Activated naive CD4-positive, alpha-beta T cell treated with anti-CD3 and anti-CD28 coated beads, Interleukin-2, amount 10 ng/mL, durations not matched to agents 7 days and 5 days (primary cell): Measurements from ENCODE around the gene YEATS2.
"Not testable (repeated sequence)": the region's sequence is repeated elsewhere in the genome, so short reads cannot be mapped to it uniquely, and the experiment has no call there.

Source experiments
- CTCF ChIA-PET: fragments of 350-600 bp; sonication (Branson Sonifier 250); formaldehyde crosslinking; loops from one replicate; lab custom pipeline; 2021; ENCODE audit warnings: antibody characterized with exemption; lab: Charles Lee
- DNase-seq: peaks from one replicate; pipeline ENCODE4 v3.0.0-alpha.2; 2020
- H3K27ac Mint-ChIP-seq: one replicate; pipeline ENCODE4 v1.8.0; 2021; ENCODE audit warnings: mild to moderate bottlenecking, moderate library complexity, mixed read lengths
- H3K27me3 Mint-ChIP-seq: one replicate; pipeline ENCODE4 v1.8.0; 2021; ENCODE audit warnings: mild to moderate bottlenecking, mixed read lengths
- H3K36me3 Mint-ChIP-seq: one replicate; pipeline ENCODE4 v1.8.0; 2021; ENCODE audit warnings: mixed read lengths
- H3K4me1 Mint-ChIP-seq: one replicate; pipeline ENCODE4 v1.8.0; 2021; ENCODE audit warnings: mixed read lengths
- H3K4me3 Mint-ChIP-seq: one replicate; pipeline ENCODE4 v1.8.0; 2021; ENCODE audit warnings: mild to moderate bottlenecking, moderate library complexity, mixed read lengths
- H3K9me3 Mint-ChIP-seq: one replicate; pipeline ENCODE4 v1.8.0; 2021; ENCODE audit warnings: mixed read lengths

Gene YEATS2

GRCh38 chr3:183734750-183735494 lies 37.3 kb downstream of the YEATS2 start:
- Mint-ChIP-seq H3K27me3 (no peaks in the 10 kb centered on the region), H3K9me3 (no peaks in the 10 kb centered on the region), H3K27ac (no peak overlapping the region), H3K36me3 (peaks cover 54% of the 10 kb centered on the region), H3K4me1 (no peaks in the 10 kb centered on the region), H3K4me3 (no peak overlapping the region)
- CTCF ChIA-PET: no interaction called here
- no peak for DNase-seq

- Mint-ChIP-seq H3K4me3 (no peak overlapping the region), H3K27ac (peak overlapping the region; percentile 15), H3K9me3 (no peaks in the 10 kb centered on the region), H3K36me3 (peaks cover 49% of the 10 kb centered on the region), H3K4me1 (no peaks in the 10 kb centered on the region), H3K27me3 (no peaks in the 10 kb centered on the region)
- CTCF ChIA-PET: no interaction called here
- DNase-seq: no peak
Observed at GRCh38 chr3:183737116-183737515, 39.5 kb downstream of the YEATS2 start.

GRCh38 chr3:183740154-183740553 lies 42.6 kb downstream of the YEATS2 start:
- H3K4me3 Mint-ChIP-seq, H3K9me3 Mint-ChIP-seq, H3K27me3 Mint-ChIP-seq, H3K4me1 Mint-ChIP-seq, CTCF ChIA-PET, H3K27ac Mint-ChIP-seq, DNase-seq: not testable (repeated sequence)
- peaks cover 42% of the 10 kb centered on the region for H3K36me3 Mint-ChIP-seq

GRCh38 chr3:183743231-183743630 lies 45.6 kb downstream of the YEATS2 start:
- Mint-ChIP-seq H3K27me3 (no peaks in the 10 kb centered on the region), H3K4me1 (no peaks in the 10 kb centered on the region), H3K36me3 (peaks cover 38% of the 10 kb centered on the region), H3K27ac (peak overlapping the region; percentile 42), H3K9me3 (no peaks in the 10 kb centered on the region), H3K4me3 (no peak overlapping the region)
- CTCF ChIA-PET: interaction anchor here (0.9 kb wide), 1 partner anchor 9 kb away, joined by 3 read pairs; no protein-coding TSS in a partner anchor
- no peak for DNase-seq

- Mint-ChIP-seq H3K4me3 (no peak overlapping the region), H3K9me3 (no peaks in the 10 kb centered on the region), H3K27ac (no peak overlapping the region), H3K27me3 (no peaks in the 10 kb centered on the region), H3K36me3 (peaks cover 48% of the 10 kb centered on the region), H3K4me1 (no peaks in the 10 kb centered on the region)
- no peak for DNase-seq
- CTCF ChIA-PET: interaction anchor here (1.4 kb wide), 1 partner anchor 13 kb away, joined by 3 read pairs; no protein-coding TSS in a partner anchor
Observed at GRCh38 chr3:183745300-183746098, 47.9 kb downstream of the YEATS2 start.

GRCh38 chr3:183754052-183754451 lies 56.5 kb downstream of the YEATS2 start:
- Mint-ChIP-seq H3K4me3 (no peak overlapping the region), H3K36me3 (peaks cover 60% of the 10 kb centered on the region), H3K27ac (no peak overlapping the region), H3K4me1 (no peaks in the 10 kb centered on the region), H3K27me3 (no peaks in the 10 kb centered on the region), H3K9me3 (no peaks in the 10 kb centered on the region)
- CTCF ChIA-PET: interaction anchor here (0.6 to 1.5 kb wide), 2 partner anchors 10 to 1300 kb away, joined by 3 to 4 read pairs; no protein-coding TSS in a partner anchor
- no peak for DNase-seq

GRCh38 chr3:183762304-183762703 lies 64.7 kb downstream of the YEATS2 start:
- H3K4me3 Mint-ChIP-seq: no peak overlapping the region
- DNase-seq: no peak
- H3K27ac Mint-ChIP-seq: no peak overlapping the region
- no peaks in the 10 kb centered on the region for H3K9me3 Mint-ChIP-seq
- H3K36me3 Mint-ChIP-seq: peaks cover 52% of the 10 kb centered on the region
- H3K27me3 Mint-ChIP-seq: no peaks in the 10 kb centered on the region
- peaks cover 13% of the 10 kb centered on the region for H3K4me1 Mint-ChIP-seq
- CTCF ChIA-PET: no interaction called here

GRCh38 chr3:183764847-183765731 lies 67.5 kb downstream of the YEATS2 start:
- CTCF ChIA-PET: interaction anchor here (0.7 to 4.0 kb wide), 8 partner anchors 12 to 364 kb away, joined by 3 to 29 read pairs (median 4); partner anchors contain the start of gene PARL
- Mint-ChIP-seq H3K4me3 (no peak overlapping the region), H3K9me3 (no peaks in the 10 kb centered on the region), H3K4me1 (peaks cover 13% of the 10 kb centered on the region), H3K27me3 (no peaks in the 10 kb centered on the region), H3K36me3 (peaks cover 47% of the 10 kb centered on the region), H3K27ac (no peak overlapping the region)
- no peak for DNase-seq

GRCh38 chr3:183766107-183766506 lies 68.5 kb downstream of the YEATS2 start:
- no peak overlapping the region for H3K27ac Mint-ChIP-seq
- no peak for DNase-seq
- no peaks in the 10 kb centered on the region for H3K27me3 Mint-ChIP-seq
- peaks cover 46% of the 10 kb centered on the region for H3K36me3 Mint-ChIP-seq
- H3K4me3 Mint-ChIP-seq: no peak overlapping the region
- H3K4me1 Mint-ChIP-seq: peaks cover 13% of the 10 kb centered on the region
- CTCF ChIA-PET: interaction anchor here (0.6 to 4.0 kb wide), 9 partner anchors 14 to 381 kb away, joined by 3 to 29 read pairs (median 4); no protein-coding TSS in a partner anchor
- H3K9me3 Mint-ChIP-seq: no peaks in the 10 kb centered on the region

- Mint-ChIP-seq H3K27ac (peak overlapping the region; percentile 14), H3K36me3 (peaks cover 42% of the 10 kb centered on the region), H3K27me3 (no peaks in the 10 kb centered on the region), H3K4me3 (no peak overlapping the region), H3K9me3 (no peaks in the 10 kb centered on the region), H3K4me1 (peaks cover 13% of the 10 kb centered on the region)
- DNase-seq: peak; percentile 86
- CTCF ChIA-PET: interaction anchor here (0.6 to 4.0 kb wide), 27 partner anchors 9 to 582 kb away, joined by 3 to 29 read pairs (median 3); no protein-coding TSS in a partner anchor
Observed at GRCh38 chr3:183766745-183767606, 69.4 kb downstream of the YEATS2 start.

GRCh38 chr3:183768114-183768513 lies 70.5 kb downstream of the YEATS2 start:
- Mint-ChIP-seq H3K36me3 (peaks cover 34% of the 10 kb centered on the region), H3K27ac (no peak overlapping the region), H3K27me3 (no peaks in the 10 kb centered on the region), H3K4me3 (no peak overlapping the region), H3K4me1 (peaks cover 13% of the 10 kb centered on the region), H3K9me3 (no peaks in the 10 kb centered on the region)
- DNase-seq: no peak
- CTCF ChIA-PET: no interaction called here

- CTCF ChIA-PET: interaction anchor here (1.3 kb wide), 2 partner anchors 17 to 178 kb away, joined by 3 read pairs; no protein-coding TSS in a partner anchor
- no peak overlapping the region for H3K27ac Mint-ChIP-seq
- DNase-seq: no peak
- peaks cover 13% of the 10 kb centered on the region for H3K4me1 Mint-ChIP-seq
- H3K9me3 Mint-ChIP-seq: no peaks in the 10 kb centered on the region
- peaks cover 36% of the 10 kb centered on the region for H3K36me3 Mint-ChIP-seq
- no peaks in the 10 kb centered on the region for H3K27me3 Mint-ChIP-seq
- no peak overlapping the region for H3K4me3 Mint-ChIP-seq
Observed at GRCh38 chr3:183769453-183769852, 71.9 kb downstream of the YEATS2 start.

GRCh38 chr3:183774631-183775030 lies 77.0 kb downstream of the YEATS2 start:
- H3K4me1 Mint-ChIP-seq: no peaks in the 10 kb centered on the region
- no peaks in the 10 kb centered on the region for H3K27me3 Mint-ChIP-seq
- peak overlapping the region; percentile 9 for H3K27ac Mint-ChIP-seq
- H3K9me3 Mint-ChIP-seq: no peaks in the 10 kb centered on the region
- DNase-seq: no peak
- H3K4me3 Mint-ChIP-seq: no peak overlapping the region
- CTCF ChIA-PET: no interaction called here
- peaks cover 42% of the 10 kb centered on the region for H3K36me3 Mint-ChIP-seq
